AG04450 (cell line): ENCODE results near the gene TSPAN9. TPM values are rescaled to one million over a fixed set of nuclear protein-coding genes. Genes with fewer than 3 reads are reported as not detected.

Experiments used
- CTCF ChIA-PET: fragments of 300-600, 350-600 bp; formaldehyde crosslinking; extraction: SDS; loops from one replicate; lab custom pipeline; 2022; ENCODE audit warnings: antibody characterized with exemption, inconsistent platforms; lab: Charles Lee
- POLR2A ChIA-PET: fragments of 350-600 bp; formaldehyde crosslinking; extraction: SDS; loops from one replicate; lab custom pipeline; 2021; ENCODE audit warnings: antibody characterized with exemption, inconsistent platforms; lab: Yijun Ruan, JAX
- DNase-seq: peaks from one replicate; pipeline ENCODE4 v3.0.0-alpha.2; 2011; ENCODE audit warnings: low read depth, low spot score
- H3K27ac ChIP-seq: one replicate; pipeline ENCODE4 v1.5.1; 2012; ENCODE audit warnings: low read depth, low read length, control low read depth
- H3K27me3 ChIP-seq: one replicate; pipeline ENCODE4 v1.6.0; 2012; ENCODE audit warnings: low read length; ENCODE audit not compliant: control insufficient read depth, insufficient read depth
- H3K4me3 ChIP-seq: 2 replicates; pipeline ENCODE4 v1.5.1; 2011; ENCODE audit warnings: mild to moderate bottlenecking, low read depth, low read length, control low read depth
- H3K9me3 ChIP-seq: 2 replicates; pipeline ENCODE4 v1.5.1; 2012; ENCODE audit warnings: low read length; ENCODE audit not compliant: control insufficient read depth, insufficient read depth
- polyA plus RNA-seq: library from polyadenylated mRNA; depleted of rRNA; stranded (reverse); fragments of >200 nt; gene quantifications from 2 replicates; pipeline ENCODE4 v1.2.3, GENCODE V29; 2011
- TF ChIP-seq, protein P1 (sequence below): IDR thresholded peaks from 2 replicates; pipeline ENCODE4 v1.5.1; 2011; ENCODE audit warnings: low read depth, low read length, control low read depth, inconsistent platforms

The TSPAN9 gene
- polyA plus RNA-seq, 1 experiment = 68.0 TPM

DNA sequence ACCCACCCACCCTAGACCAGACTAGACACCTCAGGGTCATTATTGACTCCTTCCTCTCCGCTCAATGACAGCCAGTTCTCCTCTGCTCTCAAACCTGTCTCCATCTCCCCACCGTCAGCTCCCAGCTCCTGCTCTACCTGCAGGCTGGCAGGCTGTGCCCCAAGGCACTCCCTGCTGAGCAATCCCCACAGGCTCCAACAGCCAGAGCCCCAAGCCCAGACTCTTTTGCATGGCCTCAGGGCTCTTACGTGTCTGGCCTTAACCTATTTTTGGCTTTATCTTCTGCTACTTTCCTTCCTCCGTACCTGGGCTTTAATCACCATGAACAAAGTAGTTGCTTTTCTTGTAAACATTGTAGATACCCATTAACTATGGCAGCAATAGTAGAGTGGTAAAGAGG, 250.9 kb downstream of the TSPAN9 start:
- H3K9me3 ChIP-seq = no peaks in the 10 kb centered on the region; the same call in 1 of the 2 replicates
- ChIA-PET POLR2A (no interaction called here), CTCF (interaction anchor here (1.2 kb wide), 1 partner anchor 27 kb away, joined by 3 read pairs; no protein-coding TSS in a partner anchor)
- H3K4me3 ChIP-seq = no peak overlapping the region
- peaks cover 34% of the 10 kb centered on the region for H3K27me3 ChIP-seq
- no peak for DNase-seq
- no peak overlapping the region for H3K27ac ChIP-seq
- TF ChIP-seq, protein P1, sequence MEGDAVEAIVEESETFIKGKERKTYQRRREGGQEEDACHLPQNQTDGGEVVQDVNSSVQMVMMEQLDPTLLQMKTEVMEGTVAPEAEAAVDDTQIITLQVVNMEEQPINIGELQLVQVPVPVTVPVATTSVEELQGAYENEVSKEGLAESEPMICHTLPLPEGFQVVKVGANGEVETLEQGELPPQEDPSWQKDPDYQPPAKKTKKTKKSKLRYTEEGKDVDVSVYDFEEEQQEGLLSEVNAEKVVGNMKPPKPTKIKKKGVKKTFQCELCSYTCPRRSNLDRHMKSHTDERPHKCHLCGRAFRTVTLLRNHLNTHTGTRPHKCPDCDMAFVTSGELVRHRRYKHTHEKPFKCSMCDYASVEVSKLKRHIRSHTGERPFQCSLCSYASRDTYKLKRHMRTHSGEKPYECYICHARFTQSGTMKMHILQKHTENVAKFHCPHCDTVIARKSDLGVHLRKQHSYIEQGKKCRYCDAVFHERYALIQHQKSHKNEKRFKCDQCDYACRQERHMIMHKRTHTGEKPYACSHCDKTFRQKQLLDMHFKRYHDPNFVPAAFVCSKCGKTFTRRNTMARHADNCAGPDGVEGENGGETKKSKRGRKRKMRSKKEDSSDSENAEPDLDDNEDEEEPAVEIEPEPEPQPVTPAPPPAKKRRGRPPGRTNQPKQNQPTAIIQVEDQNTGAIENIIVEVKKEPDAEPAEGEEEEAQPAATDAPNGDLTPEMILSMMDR = no peak

DNA sequence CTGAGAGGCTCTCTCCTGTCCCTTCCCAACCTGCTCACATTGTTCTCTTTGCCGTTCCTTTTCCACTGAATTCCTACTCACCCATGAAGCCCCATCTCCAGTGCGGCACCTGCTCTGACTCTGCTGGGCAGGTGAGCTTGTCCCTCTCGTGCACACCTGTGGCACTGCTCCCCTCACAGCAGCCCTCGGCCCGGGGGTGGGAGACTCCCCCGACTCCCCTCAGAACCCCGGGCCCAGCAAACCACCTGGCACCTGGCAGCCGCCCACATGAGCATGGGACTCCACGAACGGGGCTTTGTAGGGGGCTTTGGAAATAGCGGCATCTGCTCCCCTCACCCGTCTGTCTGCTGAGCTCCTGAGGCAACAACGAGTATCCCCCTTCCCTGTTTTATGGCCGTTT, 251.4 kb downstream of the TSPAN9 start:
- H3K4me3 ChIP-seq = no peak overlapping the region
- TF ChIP-seq, protein P1 = no peak
- H3K27ac ChIP-seq = no peak overlapping the region
- H3K9me3 ChIP-seq = no peaks in the 10 kb centered on the region; the same call in 1 of the 2 replicates
- ChIA-PET POLR2A (no interaction called here), CTCF (interaction anchor here (1.2 kb wide), 1 partner anchor 28 kb away, joined by 3 read pairs; no protein-coding TSS in a partner anchor)
- DNase-seq = no peak
- peaks cover 34% of the 10 kb centered on the region for H3K27me3 ChIP-seq

DNA sequence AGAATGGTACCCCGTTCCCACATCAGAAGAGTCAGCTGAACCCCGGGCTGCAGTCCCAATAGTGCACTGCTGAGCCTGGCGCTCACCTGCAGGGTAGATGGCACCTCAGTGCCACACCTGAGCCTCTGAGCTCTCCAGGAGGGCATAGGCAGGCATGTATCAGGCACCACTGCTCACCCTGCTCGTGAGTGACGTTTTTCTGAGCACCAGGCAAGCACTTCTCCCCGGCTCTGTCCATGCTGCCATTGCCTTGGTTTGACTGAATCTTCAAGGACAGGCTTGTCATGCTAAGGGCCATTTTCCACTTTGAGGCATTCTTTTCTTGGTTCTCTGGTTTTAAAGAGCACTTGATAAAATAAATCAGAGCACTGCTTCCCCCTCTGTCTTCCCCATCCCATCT, 252.2 kb downstream of the TSPAN9 start:
- TF ChIP-seq, protein P1 = no peak
- POLR2A ChIA-PET = no interaction called here
- CTCF ChIA-PET = no interaction called here
- Histone ChIP-seq H3K9me3 (no peaks in the 10 kb centered on the region; the same call in 1 of the 2 replicates), H3K27me3 (peaks cover 28% of the 10 kb centered on the region), H3K4me3 (no peak overlapping the region), H3K27ac (no peak overlapping the region)
- DNase-seq = no peak

DNA sequence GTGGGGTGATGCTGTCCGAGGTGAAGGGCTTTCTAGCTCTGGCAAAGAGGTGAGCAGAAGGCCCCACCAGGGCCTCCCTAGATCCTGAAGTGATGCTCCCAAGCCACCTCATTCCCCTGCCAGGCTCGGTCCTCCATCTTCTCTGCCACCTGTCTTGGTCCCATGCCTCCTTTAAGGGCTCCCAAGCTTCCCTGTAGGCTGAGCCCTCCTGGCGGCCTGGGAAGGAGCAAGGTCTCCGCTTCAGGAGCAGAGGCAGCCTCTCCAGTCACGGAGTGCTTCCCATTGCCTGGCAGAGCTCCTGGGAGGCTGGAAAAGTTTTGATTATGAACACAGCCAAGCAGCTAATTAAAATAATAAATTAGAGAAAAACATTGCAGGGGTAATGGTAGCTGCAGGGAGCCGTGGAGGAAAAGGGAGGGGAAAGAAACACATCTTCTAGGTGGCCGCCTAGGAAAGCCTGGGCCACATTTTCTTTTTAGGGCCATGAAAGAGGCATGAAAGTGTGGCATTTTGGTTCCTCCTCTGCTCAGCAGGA, 253.9 kb downstream of the TSPAN9 start:
- Histone ChIP-seq H3K27me3 (peaks cover 18% of the 10 kb centered on the region), H3K4me3 (no peak overlapping the region), H3K27ac (no peak overlapping the region), H3K9me3 (no peaks in the 10 kb centered on the region; the same call in 1 of the 2 replicates)
- ChIA-PET POLR2A (no interaction called here), CTCF (interaction anchor here (2.1 kb wide), 1 partner anchor 31 kb away, joined by 7 read pairs; no protein-coding TSS in a partner anchor)
- DNase-seq = no peak
- TF ChIP-seq, protein P1 = no peak

DNA sequence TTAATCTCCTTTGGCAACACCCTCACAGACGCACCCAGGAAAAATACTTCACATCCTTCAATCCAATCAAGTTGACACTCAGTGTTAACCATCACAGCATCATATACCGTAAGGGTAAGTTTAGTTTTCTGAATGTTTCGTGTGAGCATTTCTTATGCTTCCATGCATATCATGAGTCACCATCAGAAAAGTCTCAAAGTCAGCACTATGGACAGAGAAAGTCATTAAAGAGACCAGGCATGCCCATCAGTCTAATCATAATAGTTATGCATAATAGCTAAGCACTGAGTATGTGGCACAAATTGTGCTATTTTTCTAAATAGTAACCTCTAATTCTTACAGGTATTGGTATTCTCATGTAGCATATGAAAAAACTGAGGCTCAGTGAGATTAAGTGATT, 255.0 kb downstream of the TSPAN9 start:
- Histone ChIP-seq H3K9me3 (no peaks in the 10 kb centered on the region; the same call in 1 of the 2 replicates), H3K27me3 (peaks cover 11% of the 10 kb centered on the region), H3K27ac (no peak overlapping the region), H3K4me3 (no peak overlapping the region)
- ChIA-PET POLR2A (no interaction called here), CTCF (interaction anchor here (2.1 kb wide), 1 partner anchor 32 kb away, joined by 7 read pairs; no protein-coding TSS in a partner anchor)
- TF ChIP-seq, protein P1 = no peak
- DNase-seq = no peak
